HG03342 (cell line): ENCODE results near the gene SDHAF1.
"Not testable (repeated sequence)": the region's sequence is repeated elsewhere in the genome, so short reads cannot be mapped to it uniquely, and the experiment has no call there.

ENCODE experiments used
- ATAC-seq: cut with Tn5 transposase; IDR thresholded peaks from one replicate; pipeline ENCODE4 v1.9.1; 2021; ENCODE audit warnings: mild to moderate bottlenecking, moderate library complexity; ENCODE audit not compliant: unreplicated experiment

Gene SDHAF1, protein sequence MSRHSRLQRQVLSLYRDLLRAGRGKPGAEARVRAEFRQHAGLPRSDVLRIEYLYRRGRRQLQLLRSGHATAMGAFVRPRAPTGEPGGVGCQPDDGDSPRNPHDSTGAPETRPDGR

DNA sequence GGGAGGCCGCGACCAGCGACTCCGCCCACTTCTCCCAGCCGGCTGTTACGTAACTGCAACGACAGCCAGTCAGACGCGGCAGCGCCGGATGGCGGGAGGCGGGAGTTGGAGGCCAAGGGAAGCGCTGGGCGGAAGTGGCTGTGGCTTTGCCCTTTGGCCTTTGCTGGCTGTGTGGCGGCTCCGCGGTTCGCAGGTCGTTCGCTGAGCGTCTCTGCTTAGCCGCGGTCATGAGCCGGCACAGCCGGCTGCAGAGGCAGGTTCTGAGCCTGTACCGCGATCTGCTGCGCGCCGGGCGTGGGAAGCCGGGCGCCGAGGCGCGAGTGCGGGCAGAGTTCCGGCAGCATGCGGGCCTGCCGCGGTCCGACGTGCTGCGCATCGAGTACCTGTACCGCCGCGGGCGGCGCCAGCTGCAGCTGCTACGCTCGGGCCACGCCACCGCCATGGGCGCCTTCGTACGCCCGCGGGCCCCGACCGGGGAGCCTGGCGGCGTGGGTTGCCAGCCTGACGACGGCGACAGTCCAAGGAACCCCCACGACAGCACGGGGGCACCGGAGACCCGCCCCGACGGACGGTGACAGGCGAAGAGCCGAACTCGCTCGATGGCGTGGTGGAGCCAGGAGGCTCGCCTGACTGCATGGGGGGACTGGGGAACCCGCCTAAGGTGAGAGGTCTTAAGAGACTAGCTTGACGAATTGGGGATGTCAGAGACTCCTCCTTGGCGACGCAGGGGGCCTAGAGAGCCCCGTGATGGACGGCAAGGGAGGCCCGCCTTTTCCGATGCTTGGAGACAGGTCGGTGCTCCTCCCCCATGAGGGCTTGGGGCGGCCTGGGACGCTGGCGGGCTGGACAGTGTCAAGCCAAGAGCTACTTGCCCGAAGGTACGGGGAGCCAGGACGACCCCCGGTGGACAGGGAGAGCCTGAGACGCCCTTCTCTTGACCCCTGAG, at the start of gene SDHAF1:
Gene SDHAF1 (plus strand): TSS at position 141 of the 946 bp plus-strand sequence. CDS start 87 bp downstream, at position 228.
- ATAC-seq = peak; percentile 83

DNA sequence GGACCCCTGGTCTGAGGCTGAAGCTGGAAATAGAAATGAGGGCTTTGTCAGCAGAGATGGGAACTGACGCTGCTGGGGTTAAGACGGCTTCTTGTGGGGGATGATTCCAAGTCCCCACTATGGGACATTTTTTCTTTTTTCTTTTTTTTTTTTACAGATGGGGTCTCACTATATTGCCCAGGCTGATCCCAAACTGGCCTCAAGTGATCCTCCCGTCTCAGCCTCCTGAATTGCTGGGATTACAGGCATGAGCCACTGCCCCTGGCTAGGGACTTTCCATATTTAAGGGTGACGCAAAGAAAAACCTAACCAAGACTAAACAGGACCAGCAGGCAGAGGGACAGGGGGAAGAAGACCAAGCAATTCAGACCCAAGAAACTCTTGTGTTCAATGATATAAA, 48.8 kb upstream of the SDHAF1 start:
- ATAC-seq = no peak

DNA sequence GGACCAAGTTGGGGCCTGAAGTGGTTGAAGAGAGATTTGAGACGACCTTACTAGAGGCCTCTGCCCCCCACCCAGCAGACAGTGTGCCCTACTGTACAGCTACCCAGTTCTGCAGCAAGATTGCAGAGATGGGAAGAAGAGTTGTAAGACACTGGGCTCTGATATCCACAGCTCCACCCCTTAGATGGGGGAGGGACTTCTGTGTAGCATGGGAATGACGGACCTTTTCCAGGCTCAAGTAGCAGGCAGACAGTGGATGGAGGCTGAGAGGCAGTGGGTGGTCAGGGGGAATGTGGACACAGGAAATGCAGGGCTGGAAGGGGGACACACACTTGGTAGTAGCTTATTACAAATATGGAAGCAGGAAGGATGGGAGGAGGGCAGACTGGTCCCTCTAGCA, 45.9 kb upstream of the SDHAF1 start:
- ATAC-seq = no peak

DNA sequence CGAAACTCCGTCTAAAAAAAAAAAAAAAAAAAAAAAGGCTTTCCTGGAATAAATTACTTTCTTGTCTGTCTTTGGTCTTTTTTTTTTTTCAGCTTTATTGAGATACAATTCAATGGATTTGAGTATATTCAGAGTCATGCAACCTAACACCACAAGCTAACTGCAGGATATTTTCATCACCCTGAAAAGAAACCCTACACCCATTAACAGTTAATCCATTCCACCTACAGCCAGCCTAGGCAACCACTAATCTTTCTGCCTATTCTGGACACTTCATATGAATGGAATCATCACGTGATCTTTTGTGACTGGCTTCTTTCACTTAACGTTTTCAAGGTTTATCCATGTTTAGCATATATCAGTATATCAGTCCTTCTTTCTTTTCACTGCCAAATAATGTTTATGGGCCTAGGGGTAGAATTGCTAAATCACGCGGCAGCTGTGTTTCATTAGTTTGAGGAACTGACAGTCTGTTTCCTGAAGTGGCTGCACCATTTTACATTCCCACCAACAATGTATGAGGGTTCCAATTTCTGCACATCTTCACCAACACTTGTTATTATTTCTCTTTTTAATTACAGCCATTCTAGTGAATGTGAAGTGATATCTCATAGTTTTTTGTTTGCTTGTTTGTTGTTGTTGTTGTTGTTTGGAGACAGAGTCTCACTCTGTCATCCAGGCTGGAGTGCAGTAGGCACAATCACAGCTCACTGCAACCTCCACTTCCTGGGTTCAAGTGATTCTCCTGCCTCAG, 38.9 kb upstream of the SDHAF1 start:
- ATAC-seq = no peak

DNA sequence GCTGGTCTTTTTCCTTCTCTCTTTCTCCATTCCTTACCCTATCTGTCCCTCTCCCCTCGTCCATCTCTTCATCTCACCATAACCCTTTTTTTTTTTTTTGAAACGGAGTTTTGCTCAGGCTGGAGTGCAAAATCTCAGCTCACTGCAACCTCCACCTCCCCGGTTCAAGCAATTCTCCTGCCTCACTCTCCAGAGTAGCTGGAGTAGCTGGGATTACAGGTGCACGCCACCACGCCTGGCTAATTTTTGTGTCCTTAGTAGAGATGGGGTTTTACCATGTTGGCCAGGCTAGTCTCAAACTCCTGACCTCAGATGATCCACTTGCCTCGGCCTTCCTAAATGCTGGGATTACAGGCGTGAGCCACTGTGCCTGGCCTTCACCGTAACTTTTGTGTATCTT, 37.6 kb upstream of the SDHAF1 start:
- ATAC-seq = not testable (repeated sequence)

DNA sequence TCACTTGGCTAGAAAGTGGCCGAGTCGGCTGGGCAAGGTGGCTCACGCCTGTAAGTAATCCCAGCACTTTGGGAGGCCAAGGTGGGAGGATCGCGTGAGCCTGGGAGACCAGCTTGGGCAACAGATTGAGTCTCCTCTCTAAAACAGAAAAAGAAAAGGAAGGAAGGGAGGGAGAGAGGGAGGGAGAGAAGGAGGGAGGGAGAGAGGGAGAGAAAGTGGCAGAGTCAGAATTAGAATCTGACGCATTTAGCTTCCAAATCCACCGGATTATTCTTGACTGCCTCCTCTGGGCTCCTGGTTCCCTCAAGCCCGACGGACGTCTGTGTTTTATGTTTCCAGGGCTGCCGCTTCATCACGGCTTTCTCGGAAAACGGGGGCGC, 36.3 kb upstream of the SDHAF1 start:
- ATAC-seq = no peak

DNA sequence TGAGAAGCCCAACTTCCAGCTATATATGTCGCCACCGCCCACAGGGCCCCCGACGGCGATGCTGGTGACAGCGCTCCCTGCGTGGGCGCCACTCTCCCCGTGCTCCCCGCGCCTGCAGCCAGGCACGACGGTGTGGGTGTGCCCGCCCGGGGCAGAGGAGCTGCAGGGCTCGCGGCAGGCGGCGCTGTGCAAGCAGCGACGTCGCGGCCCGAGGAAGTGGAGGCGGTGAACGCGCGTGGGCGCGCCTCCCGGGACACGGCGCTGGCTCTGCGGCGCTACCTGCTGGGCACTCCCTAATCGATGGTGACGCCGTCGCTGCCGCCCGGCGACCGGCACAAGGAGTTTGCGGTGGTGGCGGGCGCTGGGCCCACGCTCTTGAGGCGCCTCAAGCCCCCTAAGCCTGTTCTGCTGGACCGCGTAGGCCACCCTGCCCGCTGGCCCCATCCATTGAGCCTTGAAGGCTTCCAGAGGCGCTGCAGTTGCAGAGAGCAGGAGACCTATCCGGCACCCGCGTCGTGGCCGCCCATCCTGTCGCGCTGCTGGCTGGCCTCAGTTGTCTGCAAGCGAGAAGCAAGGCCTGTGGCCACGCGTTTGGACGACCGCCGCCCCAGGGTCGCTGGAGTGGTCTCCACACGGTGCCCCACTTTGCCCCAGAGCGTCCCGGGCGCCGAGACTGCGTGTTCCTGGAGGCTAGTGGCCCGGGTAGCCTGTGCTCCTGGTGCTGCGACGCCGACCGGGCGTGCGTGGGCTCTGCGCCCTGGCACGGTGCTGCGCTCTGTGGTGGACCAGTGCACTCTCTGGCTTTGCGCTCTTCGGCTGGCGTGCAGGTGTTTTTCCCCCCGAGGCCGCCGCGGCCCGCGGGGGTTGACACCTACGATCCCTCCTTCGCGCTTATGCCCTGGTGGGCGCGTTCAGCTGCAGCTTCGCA, 35.7 kb upstream of the SDHAF1 start:
- ATAC-seq = no peak

DNA sequence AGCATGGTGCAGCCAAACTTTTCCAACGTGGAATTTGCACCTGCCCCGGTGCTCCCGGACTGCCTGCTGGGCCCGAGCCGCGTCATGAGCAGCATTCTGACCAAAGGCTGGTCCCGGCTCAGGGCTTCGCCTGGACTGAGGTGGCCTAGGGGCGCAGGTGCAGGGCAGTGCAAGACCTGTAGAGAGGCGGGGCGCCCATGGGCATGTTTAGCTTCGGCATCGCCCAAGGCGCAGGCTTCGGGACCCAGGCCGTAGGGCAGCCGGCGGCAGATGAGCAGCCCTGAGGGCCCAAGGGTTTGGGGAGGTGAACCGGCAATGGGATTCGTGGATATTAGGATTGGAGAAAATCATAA, 35.0 kb upstream of the SDHAF1 start:
- no peak for ATAC-seq

DNA sequence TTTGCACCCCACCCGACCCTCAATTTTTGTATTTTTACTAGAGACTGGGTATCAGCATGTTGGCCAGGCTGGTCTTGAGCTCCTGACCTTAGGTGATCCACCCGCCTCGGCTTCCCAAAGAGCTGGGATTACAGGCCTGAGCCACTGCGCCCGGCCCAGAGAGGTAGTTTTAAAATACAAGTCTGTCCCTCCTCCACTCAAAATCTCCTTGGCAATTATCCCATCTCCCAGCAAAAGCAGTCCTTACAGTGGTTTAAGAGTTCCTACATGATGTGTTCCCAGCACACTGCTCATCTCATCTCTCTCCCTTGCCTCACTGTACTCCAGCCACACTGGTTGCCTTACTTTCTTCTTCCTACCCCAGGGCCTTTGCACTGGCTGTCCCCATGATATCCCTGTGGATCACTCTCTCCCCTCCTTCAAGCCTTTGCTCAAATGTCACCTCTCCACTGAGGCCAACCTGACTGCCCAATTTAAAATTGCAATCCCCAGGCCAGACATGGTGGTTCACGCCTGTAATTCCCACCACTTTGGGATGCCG, 34.5 kb upstream of the SDHAF1 start:
- ATAC-seq = no peak

DNA sequence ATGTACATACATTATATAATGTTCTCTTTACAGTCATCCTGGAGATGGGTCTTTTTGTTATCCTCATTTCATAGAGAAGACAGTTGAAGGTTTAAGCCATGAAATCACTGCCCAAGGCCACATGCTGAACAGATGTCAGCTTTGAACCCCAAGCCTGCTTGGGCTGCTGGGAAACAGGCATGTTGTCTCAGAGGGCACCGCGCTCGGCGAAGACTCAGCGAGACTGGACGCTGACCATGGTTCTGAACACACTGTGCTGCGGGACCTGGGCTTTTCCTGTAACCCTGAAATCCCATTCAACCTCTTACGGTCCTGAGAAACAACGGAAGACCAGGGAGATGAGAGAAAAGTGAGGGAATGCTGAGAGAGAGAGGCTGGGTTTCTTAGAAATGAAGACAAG, 31.5 kb upstream of the SDHAF1 start:
- ATAC-seq = no peak

DNA sequence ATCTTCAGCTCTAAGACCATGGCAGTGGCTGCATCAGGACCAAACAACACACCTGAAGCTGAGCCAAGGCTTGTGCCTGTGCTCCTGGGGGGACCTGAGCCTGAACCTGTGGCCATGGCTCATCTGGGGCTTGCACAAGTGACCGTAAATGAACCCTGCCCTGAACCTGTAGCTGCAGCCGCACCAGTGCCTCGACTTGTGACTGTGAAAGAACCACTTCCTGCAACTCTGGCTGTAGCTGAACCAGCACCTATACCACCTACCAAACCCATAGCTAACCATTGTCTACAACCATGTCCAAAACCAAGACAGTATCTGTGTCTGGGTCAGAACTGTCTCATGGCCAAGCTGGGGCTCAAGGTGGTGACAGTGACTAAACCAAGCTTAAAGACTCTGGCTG, 28.2 kb upstream of the SDHAF1 start:
- ATAC-seq = no peak

DNA sequence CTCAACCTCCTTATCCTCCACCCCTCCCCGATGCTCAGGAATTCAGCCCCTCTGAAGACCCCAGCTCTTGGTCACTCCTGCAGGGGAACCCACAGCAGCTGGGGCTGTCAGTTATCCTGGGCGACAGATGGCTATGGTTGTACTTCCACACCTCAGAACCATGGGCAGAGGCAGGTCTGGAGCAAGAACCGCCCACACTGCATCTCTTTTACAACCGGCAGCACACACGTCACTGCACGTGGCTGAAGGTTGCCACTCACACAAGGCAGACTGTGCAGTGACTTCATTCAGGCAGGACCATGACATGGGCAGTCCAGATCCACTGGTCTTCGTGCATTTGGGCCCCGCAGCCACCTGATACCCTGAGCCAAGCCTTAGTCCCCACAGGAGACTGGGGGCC, 21.5 kb upstream of the SDHAF1 start:
- no peak for ATAC-seq

DNA sequence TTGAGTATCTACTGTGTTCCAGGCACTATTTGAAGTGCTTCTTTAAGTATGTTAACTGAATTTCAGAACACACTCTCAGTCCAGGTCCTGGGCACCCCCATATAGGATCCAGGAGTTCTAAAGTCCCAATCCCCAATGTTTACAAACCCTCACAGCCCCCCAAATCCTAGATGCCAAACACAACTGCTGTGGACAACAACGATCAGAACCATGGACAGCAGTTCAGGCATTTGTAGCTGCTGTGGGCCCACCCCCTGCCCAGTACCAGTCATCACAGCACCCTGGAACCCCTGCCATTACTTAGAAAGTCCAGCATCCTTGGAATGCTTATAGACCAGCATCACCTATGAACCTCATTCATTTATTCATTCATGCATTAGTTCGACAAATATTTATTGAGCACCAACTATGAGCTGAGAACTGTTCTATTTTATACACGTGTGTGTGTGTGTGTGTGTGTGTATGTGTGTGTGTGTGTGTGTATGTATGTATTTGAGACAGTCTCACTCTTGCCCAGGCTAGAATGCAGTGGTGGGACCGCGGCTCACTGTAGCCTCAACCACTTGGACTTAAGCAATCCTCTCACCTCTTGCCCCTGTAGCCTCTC, 19.3 kb upstream of the SDHAF1 start:
- no peak for ATAC-seq

DNA sequence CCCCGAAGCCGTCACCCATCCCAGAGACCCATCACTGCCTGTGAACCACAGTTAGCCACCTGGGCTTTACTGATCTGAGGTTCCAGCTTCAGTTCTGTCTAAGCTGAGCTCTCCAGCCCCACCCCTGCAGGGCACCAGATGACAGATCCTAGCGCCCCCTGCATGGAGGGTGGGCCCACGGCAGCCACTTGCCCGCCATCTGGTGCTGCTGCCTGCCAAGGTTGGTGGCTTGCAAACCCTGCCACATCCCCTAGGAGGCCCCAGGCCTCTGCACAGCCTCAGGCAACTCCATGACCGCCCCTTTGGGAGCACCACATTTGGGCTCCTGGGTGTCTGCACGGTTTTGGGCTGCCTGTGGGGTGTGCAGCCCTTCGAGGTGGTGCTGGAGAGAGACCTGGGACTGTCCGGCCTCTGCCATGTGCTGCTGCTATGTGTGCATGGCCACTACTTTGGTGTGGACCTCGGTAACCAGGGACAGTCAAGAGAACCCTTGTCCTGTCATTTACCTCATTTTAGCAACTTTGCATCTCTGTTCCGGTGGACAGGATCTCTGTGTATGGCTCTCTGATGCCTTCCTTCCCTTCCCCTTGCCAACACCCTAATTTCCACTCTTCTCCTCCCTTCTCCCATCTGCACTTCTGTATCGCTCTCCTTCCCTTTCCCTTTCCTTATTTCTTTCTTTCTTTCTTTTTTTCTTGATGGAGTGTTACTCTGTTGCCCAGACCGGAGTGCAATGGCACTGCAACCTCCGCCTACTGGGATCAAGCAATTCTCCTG, 17.4 kb upstream of the SDHAF1 start:
- no peak for ATAC-seq

DNA sequence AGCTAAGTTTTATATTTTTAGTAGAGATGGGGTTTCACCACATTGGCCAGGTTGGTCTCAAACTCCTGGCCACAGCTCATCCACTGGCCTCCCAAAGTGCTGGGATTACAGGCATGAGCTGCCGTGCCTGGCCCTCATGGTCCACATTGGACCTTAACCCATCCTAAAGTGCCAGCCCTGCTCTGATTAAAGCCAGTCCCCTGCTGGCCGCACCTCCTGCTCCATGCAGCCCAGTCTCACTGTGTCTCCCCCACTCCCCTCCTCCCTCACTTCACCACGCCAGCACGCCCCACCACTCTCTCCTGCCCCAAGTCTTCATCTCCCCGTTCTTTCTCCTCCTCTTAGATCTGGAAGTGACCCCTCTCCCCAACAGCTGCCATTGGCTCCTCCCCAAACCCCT, 16.7 kb upstream of the SDHAF1 start:
- ATAC-seq = no peak

DNA sequence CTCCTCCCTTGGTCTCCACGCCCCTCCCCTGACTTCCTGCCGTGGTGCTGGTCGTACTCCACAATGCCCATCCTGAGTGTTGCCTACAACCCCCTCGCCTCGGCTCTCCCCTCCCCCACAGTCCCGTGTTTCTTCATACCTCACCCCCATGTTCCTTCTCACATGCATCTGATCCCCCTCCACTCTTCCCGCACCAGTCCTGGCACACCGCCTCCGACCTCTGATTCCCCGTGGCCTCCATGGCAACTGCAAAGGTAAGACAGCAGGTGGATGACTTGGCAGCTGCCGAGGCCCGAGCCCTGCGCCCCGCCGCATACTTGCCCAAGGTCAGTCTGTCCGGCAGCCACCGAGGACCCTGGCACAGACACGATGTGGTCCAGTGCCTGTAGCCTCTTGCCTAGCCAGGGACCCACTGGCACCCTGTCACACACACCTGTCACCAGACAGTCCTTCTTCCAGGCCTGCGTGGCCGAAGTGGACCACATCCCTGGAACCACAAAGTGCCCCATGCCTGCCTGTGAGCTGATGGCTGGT, 16.1 kb upstream of the SDHAF1 start:
- no peak for ATAC-seq

DNA sequence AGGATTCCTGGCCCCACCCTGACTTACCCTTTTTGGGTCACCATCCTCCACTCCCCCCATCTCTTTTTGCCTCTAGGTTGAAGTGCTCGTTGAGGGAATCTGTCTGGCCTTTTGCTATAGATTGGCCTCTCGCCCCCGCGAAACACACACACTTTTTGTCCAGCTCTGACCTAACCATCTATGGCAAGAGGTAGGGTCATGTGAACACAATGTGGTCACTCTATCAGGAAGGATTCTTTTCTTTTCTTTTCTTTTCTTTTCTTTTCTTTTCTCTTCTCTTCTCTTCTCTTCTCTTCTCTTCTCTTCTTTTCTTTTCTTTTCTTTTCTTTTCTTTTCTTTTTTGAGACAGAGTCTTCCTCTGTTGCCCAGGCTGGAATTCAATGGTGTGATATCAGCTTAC, 14.0 kb upstream of the SDHAF1 start:
- not testable (repeated sequence) for ATAC-seq

DNA sequence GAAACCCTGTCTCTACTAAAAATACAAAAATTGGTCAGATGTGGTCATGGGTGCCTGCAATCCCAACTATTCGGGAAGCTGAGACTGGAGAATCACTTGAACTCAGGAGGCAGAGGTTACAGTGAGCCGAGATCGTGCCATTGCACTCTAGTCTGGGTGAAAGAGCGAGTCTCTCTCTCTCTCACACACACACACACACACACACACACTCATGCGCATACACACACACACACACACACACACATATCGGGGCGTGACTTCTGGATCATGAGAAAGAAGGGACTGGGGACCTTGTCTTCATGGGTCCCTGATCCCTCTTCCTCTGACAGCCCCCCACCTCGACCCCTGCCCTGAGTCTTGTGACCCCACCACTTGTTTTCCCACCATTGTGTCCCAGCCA, 11.8 kb upstream of the SDHAF1 start:
- no peak for ATAC-seq

DNA sequence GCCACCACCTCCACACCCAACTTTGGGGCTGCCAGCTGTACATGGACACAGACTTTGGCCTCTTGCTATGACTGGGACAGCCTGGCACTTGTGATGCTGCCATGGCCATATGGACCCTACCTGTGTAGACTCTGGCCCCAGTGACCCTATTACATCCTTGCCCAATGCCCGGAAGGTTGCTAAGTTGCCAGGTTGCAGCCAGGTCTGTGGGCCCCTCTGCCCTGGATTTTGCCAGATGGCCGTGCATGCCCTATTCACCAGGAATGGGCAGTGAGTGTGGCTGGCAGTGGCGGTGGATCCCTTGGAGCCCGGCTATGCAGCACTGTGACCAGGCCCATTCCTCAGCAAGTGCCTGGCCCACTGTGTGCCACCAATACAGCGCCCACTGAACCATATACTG, 8.9 kb upstream of the SDHAF1 start:
- ATAC-seq = no peak
